PC-9 (cell line): ENCODE results near the gene UBXN6.

Source experiments
- CTCF ChIP-seq: fragments of 200-600 bp; sonication (generic); conservative IDR thresholded peaks from 2 replicates; pipeline ENCODE4 v1.6.1; 2017; ENCODE audit warnings: mixed run types, antibody characterized with exemption, mild to moderate bottlenecking, moderate library complexity
- EZH2 ChIP-seq: fragments of 200-600 bp; sonication (generic); IDR thresholded peaks from 2 replicates; pipeline ENCODE4 v1.8.0; 2017; ENCODE audit warnings: antibody characterized with exemption, low read depth

GRCh38 chr19:4405977-4406376 is 51.6 kb downstream of the UBXN6 start:
- no peak for TF ChIP-seq CTCF
- no peak for TF ChIP-seq EZH2
